Measurements from ENCODE around the gene PGM2L1.
"Not testable (repeated sequence)": the region's sequence is repeated elsewhere in the genome, so short reads cannot be mapped to it uniquely, and the experiment has no call there.

Gene PGM2L1

GRCh38 chr11:74380746-74381439 is 17.3 kb downstream of the PGM2L1 start:
- no peak overlapping the region for H3K4me3 ChIP-seq (ENCODE audit: low read length)
- TF ChIP-seq ZNF274 (IDR thresholded peaks at IDR 0.05; ENCODE audit: low read depth, low read length), result no peak

- no peak for TF ChIP-seq ZNF274 (IDR thresholded peaks at IDR 0.05; ENCODE audit: low read depth, low read length)
- no peak overlapping the region for H3K4me3 ChIP-seq (ENCODE audit: low read length)
Measured at GRCh38 chr11:74377689-74378088, 20.5 kb downstream of the PGM2L1 start.

- no peak for TF ChIP-seq ZNF274 (IDR thresholded peaks at IDR 0.05; ENCODE audit: low read depth, low read length)
- H3K4me3 ChIP-seq (ENCODE audit: low read length), result no peak overlapping the region
Measured at GRCh38 chr11:74373382-74373781, 24.9 kb downstream of the PGM2L1 start.

GRCh38 chr11:74371269-74372052 is 26.8 kb downstream of the PGM2L1 start:
- no peak overlapping the region for H3K4me3 ChIP-seq (ENCODE audit: low read length)
- no peak for TF ChIP-seq ZNF274 (IDR thresholded peaks at IDR 0.05; ENCODE audit: low read depth, low read length)

- no peak for TF ChIP-seq ZNF274 (IDR thresholded peaks at IDR 0.05; ENCODE audit: low read depth, low read length)
- no peak overlapping the region for H3K4me3 ChIP-seq (ENCODE audit: low read length)
Measured at GRCh38 chr11:74370123-74370522, 28.1 kb downstream of the PGM2L1 start.

GRCh38 chr11:74367881-74368280 is 30.4 kb downstream of the PGM2L1 start:
- no peak overlapping the region for H3K4me3 ChIP-seq (ENCODE audit: low read length)
- no peak for TF ChIP-seq ZNF274 (IDR thresholded peaks at IDR 0.05; ENCODE audit: low read depth, low read length)

- H3K4me3 ChIP-seq (ENCODE audit: low read length), result no peak overlapping the region
- TF ChIP-seq ZNF274 (IDR thresholded peaks at IDR 0.05; ENCODE audit: low read depth, low read length), result no peak
Measured at GRCh38 chr11:74366576-74366975, 31.7 kb downstream of the PGM2L1 start.

- not testable (repeated sequence) for H3K4me3 ChIP-seq (ENCODE audit: low read length)
Measured at GRCh38 chr11:74365805-74366204, 32.4 kb downstream of the PGM2L1 start.

- H3K4me3 ChIP-seq (ENCODE audit: low read length), result no peak overlapping the region
- TF ChIP-seq ZNF274 (IDR thresholded peaks at IDR 0.05; ENCODE audit: low read depth, low read length), result no peak
Measured at GRCh38 chr11:74357449-74357848, 40.8 kb downstream of the PGM2L1 start.

- TF ChIP-seq ZNF274 (IDR thresholded peaks at IDR 0.05; ENCODE audit: low read depth, low read length), result no peak
Measured at GRCh38 chr11:74355626-74356025, 42.6 kb downstream of the PGM2L1 start.

GRCh38 chr11:74354036-74354435 is 44.2 kb downstream of the PGM2L1 start:
- TF ChIP-seq ZNF274 (IDR thresholded peaks at IDR 0.05; ENCODE audit: low read depth, low read length), result no peak
- H3K4me3 ChIP-seq (ENCODE audit: low read length), result no peak overlapping the region

More at GRCh38 chr11:74355626-74356025, 42.6 kb downstream of the PGM2L1 start:
- no peak overlapping the region for H3K4me3 ChIP-seq (ENCODE audit: low read length)

- no peak overlapping the region for H3K4me3 ChIP-seq (ENCODE audit: low read length)
- no peak for TF ChIP-seq ZNF274 (IDR thresholded peaks at IDR 0.05; ENCODE audit: low read depth, low read length)
Measured at GRCh38 chr11:74347381-74347780, 50.9 kb downstream of the PGM2L1 start.

- H3K4me3 ChIP-seq (ENCODE audit: low read length), result no peak overlapping the region
- TF ChIP-seq ZNF274 (IDR thresholded peaks at IDR 0.05; ENCODE audit: low read depth, low read length), result no peak
Measured at GRCh38 chr11:74345420-74345819, 52.8 kb downstream of the PGM2L1 start.

- no peak overlapping the region for H3K4me3 ChIP-seq (ENCODE audit: low read length)
- no peak for TF ChIP-seq ZNF274 (IDR thresholded peaks at IDR 0.05; ENCODE audit: low read depth, low read length)
Measured at GRCh38 chr11:74341921-74342320, 56.3 kb downstream of the PGM2L1 start.

GRCh38 chr11:74339619-74340018 is 58.6 kb downstream of the PGM2L1 start:
- no peak for TF ChIP-seq ZNF274 (IDR thresholded peaks at IDR 0.05; ENCODE audit: low read depth, low read length)
- no peak overlapping the region for H3K4me3 ChIP-seq (ENCODE audit: low read length)
